Putamen (tissue), 1 donor: ENCODE measurements around the gene OSM.

Source experiments
- DNase-seq: peaks from one replicate; pipeline ENCODE4 v3.0.0-alpha.2; 2016; ENCODE audit warnings: low spot score

The OSM gene

GRCh38 chr22:30297991-30298701 is 31.5 kb upstream of the OSM start:
- DNase-seq, result no peak

GRCh38 chr22:30297276-30297990 is 30.8 kb upstream of the OSM start:
- DNase-seq, result no peak

- no peak for DNase-seq
Measured at GRCh38 chr22:30296833-30297232, 30.2 kb upstream of the OSM start.

- no peak for DNase-seq
Measured at GRCh38 chr22:30296324-30296723, 29.7 kb upstream of the OSM start.

GRCh38 chr22:30295576-30295975 is 28.9 kb upstream of the OSM start:
- DNase-seq, result no peak

- DNase-seq, result no peak
Measured at GRCh38 chr22:30294830-30295229, 28.2 kb upstream of the OSM start.

- no peak for DNase-seq
Measured at GRCh38 chr22:30294066-30294465, 27.4 kb upstream of the OSM start.

- no peak for DNase-seq
Measured at GRCh38 chr22:30293026-30293425, 26.4 kb upstream of the OSM start.

- no peak for DNase-seq
Measured at GRCh38 chr22:30292069-30292970, 25.7 kb upstream of the OSM start.

- DNase-seq, result peak; percentile 80
Measured at GRCh38 chr22:30291058-30291892, 24.6 kb upstream of the OSM start.

GRCh38 chr22:30290342-30291057 is 23.8 kb upstream of the OSM start:
- no peak for DNase-seq

- DNase-seq, result no peak
Measured at GRCh38 chr22:30289980-30290313, 23.3 kb upstream of the OSM start.

GRCh38 chr22:30289141-30289979 is 22.7 kb upstream of the OSM start, which contains the start of gene CASTOR1:
Gene CASTOR1, minus strand, starts transcription at chr22:30289505. Its CDS starts 8 bp downstream, at chr22:30289497.
- peak; percentile 93 for DNase-seq

- no peak for DNase-seq
Measured at GRCh38 chr22:30288419-30289140, 21.9 kb upstream of the OSM start.

GRCh38 chr22:30287648-30288418 is 21.2 kb upstream of the OSM start:
- peak; percentile 76 for DNase-seq

GRCh38 chr22:30286813-30287647 is 20.4 kb upstream of the OSM start:
- no peak for DNase-seq

- no peak for DNase-seq
Measured at GRCh38 chr22:30286331-30286730, 19.7 kb upstream of the OSM start.

GRCh38 chr22:30285846-30286200 is 19.2 kb upstream of the OSM start:
- no peak for DNase-seq
